NCI-H2196 (cell line): ENCODE data around the gene IRF2BP2.
"Not testable (repeated sequence)": the region's sequence is repeated elsewhere in the genome, so short reads cannot be mapped to it uniquely, and the experiment has no call there.

Source experiments
- DNase-seq: peaks from one replicate; lab custom pipeline; 2025; ENCODE audit not compliant: unreplicated experiment; lab: John Stamatoyannopoulos, UW

The IRF2BP2 gene

GRCh38 chr1:234602334-234603220 lies 7.4 kb downstream of the IRF2BP2 start:
- no peak for DNase-seq

- DNase-seq, result no peak
These were observed 8.5 kb downstream of the IRF2BP2 start for GRCh38 chr1:234601301-234602017.

GRCh38 chr1:234600418-234601281 lies 9.3 kb downstream of the IRF2BP2 start:
- no peak for DNase-seq

GRCh38 chr1:234599617-234600417 lies 10.2 kb downstream of the IRF2BP2 start:
- DNase-seq, result peak; percentile 68

- DNase-seq, result no peak
These were observed 10.9 kb downstream of the IRF2BP2 start for GRCh38 chr1:234598974-234599616.

GRCh38 chr1:234597894-234598293 lies 12.1 kb downstream of the IRF2BP2 start:
- DNase-seq, result no peak

GRCh38 chr1:234595899-234596298 lies 14.1 kb downstream of the IRF2BP2 start:
- no peak for DNase-seq

- DNase-seq, result not testable (repeated sequence)
These were observed 15.4 kb downstream of the IRF2BP2 start for GRCh38 chr1:234594575-234594974.

GRCh38 chr1:234593771-234594504 lies 16.0 kb downstream of the IRF2BP2 start:
- DNase-seq, result no peak

GRCh38 chr1:234593109-234593508 lies 16.9 kb downstream of the IRF2BP2 start:
- no peak for DNase-seq

GRCh38 chr1:234592240-234592639 lies 17.7 kb downstream of the IRF2BP2 start:
- DNase-seq, result no peak

- no peak for DNase-seq
These were observed 18.8 kb downstream of the IRF2BP2 start for GRCh38 chr1:234591131-234591530.

GRCh38 chr1:234589854-234590620 lies 19.9 kb downstream of the IRF2BP2 start:
- no peak for DNase-seq

- DNase-seq, result no peak
These were observed 20.7 kb downstream of the IRF2BP2 start for GRCh38 chr1:234589064-234589800.

- no peak for DNase-seq
These were observed 21.6 kb downstream of the IRF2BP2 start for GRCh38 chr1:234588386-234588785.

GRCh38 chr1:234586892-234587485 lies 23.0 kb downstream of the IRF2BP2 start:
- DNase-seq, result no peak

- no peak for DNase-seq
These were observed 23.7 kb downstream of the IRF2BP2 start for GRCh38 chr1:234586304-234586703.
